AG08395 (cell line): ENCODE data around the gene ZNF99.
"Not testable (repeated sequence)": the region's sequence is repeated elsewhere in the genome, so short reads cannot be mapped to it uniquely, and the experiment has no call there.

Source experiments
- DNase-seq: peaks from one replicate; pipeline ENCODE4 v3.0.0; 2012; ENCODE audit warnings: mixed read lengths, low spot score

Gene ZNF99

DNA sequence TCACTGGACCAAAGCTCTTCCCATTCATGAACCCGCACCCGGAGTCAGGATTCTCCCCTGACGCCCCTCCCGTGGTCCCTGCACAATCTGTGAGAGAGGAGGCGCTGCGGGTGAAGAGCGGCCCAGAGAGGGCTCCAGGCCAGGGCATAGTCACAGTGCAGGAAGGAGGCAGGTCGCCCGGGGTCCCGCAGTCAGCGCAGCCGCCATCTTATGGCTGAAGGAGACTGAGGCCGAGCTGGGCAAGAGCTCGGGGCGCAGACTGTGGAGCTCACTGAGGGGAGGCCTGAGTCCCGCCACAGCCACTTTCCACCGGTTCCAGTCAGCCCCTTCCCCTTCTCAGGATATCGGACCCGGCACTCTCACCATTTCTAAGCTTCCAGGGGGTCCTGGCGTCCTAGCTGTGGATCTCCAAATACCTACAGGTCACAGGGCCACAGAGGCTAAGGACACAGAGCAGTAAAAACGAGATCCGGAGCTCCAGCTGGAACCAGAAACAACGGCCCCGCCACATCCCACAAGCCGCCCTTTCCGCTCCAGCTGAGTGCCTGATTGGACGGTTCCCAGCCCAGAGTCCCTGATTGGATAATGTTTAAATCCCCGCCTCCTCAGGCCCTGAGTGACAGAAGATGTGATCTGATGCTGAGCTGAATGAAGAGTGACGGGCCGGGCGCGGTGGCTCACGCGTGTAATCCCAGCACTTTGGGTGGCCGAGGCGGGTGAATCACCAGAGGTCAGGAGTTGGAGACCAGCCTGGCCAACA is at the start of gene ZNF99:
TSS of gene ZNF99 (minus strand) at position 501 of the 760 bp plus-strand sequence. CDS start at position 366, 135 bp downstream.
- no peak for DNase-seq

DNA sequence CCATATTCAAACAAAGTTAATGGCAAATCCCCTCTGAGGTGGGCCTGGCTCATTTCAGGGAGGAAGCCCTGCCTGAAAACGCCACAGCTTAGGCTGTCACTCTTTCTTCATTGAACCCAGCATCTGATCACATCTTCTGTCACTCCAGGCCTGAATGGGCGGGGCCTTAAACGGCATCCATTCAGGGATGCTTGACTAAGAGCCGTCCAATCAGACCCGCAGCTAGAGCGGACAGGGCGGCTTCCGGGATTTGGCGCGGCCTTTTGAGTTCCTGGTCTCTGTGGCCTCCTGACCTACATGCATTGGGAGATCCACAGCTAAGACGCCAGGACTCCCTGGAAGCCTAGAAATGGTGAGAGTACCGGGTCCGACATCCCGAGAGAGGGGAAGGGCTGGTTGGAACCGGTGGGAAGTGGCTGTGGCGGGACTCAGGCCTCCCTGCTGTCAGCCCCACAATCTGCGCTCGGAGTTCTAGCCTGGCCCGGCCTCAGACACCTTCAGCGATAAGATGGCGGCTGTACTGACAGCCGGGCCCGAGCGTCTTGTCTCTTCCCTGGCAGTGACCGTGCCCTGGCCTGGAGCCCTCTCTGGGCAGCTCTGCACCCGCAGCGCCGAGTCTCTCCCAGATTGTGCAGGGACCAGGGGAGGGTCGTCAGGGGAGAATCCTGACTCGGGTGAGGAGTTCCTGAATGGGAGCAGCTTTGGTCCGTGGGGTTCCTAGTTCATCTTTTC is 48.2 kb upstream of the ZNF99 start, which contains the start of gene ZNF723:
TSS of gene ZNF723 (plus strand) at position 261 of the 732 bp plus-strand sequence. CDS start at position 350, 89 bp downstream.
- DNase-seq = no peak

DNA sequence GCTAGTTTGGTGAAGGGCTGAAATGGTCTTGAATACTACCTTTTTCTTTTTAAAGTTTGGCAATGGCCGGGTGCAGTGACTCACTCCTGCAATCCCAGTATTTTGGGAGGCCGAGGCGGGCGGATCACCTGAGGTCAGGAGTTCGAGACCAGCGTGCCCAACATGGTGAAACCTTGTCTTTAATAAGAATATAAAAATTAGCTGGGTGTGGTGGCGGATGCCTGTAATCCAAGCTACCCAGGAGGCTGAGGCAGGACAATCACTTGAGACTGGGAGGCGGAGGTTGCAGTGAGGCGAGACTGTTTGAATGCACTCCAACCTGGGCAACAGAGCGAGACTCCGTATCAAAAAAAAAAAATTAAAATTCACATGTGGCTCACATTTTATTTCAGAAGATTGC is 47.3 kb upstream of the ZNF99 start:
- no peak for DNase-seq

DNA sequence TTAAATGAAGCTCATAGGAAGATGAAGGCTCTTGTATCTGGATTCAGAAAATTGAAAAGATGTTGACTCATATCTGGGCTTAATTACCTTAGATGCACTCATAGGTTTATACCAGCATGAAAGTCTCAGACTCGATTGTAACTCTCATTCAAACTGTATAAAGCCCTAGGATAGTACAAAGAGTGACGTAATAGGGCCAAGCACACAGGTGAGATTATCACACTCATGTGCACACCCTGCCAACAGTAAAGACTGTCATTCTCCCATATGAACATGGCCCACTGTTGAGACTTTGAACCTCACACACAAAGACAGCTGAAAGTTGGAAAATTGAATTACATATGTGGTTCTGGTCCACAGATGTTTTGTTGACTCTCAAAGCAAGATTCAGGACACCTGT is 30.2 kb upstream of the ZNF99 start:
- no peak for DNase-seq

DNA sequence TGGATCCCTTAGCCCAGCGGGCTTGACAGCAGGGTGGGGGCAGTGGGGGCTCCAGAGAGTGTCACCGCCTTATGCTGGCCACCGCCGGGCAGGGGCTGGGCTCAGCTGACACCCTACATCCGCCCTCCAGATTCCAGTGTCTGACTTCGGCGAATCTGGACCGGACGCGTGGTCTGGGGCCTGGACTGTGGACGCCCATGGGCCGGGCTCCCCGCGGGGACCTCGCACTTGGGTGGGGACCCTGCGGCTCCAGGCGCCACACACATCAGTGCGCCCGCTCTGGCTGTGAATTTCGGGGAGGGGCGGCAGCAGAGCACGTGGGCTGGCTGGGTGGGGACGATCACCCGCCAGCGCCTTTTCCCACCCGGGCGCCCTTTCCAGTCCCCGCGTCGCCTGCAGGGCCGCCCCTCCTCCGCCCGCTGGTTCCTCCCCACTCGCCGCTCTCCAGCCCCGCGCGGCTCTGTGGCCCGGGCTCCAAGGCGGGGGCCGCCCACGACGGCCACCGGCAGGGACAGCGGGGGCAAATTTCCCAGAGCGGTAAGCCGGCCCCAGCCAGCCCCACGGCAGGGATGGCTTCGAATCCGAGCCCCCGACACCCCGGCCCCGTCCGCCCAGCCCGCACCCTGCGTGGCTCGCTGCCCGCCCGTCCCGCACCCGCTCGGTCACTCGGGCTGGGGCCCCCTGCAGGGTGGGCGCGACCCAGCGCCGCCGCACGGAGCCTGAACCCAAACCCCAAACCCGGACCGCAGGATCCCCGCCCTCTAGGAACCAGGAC is 23.3 kb upstream of the ZNF99 start:
- no peak for DNase-seq

DNA sequence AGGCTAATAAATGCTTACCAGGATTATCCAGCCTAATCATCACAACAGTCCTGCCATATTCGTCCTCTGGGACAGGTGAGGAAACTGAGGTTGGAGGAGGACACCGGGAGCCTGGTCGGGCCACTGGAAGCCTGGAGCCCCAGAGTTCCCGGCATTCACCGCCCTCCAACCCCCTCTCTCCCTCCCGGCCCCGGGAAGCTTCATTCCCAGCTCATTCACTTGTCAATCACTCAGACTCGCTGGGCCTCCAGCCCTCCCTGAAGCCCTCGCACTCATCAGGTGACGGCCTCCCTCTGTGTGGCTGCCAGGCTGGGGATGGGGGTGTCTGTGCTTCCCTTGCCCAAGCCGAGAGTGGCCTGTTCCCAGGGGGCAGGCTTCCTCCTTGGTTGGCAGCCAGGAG is 22.5 kb upstream of the ZNF99 start:
- DNase-seq = no peak

DNA sequence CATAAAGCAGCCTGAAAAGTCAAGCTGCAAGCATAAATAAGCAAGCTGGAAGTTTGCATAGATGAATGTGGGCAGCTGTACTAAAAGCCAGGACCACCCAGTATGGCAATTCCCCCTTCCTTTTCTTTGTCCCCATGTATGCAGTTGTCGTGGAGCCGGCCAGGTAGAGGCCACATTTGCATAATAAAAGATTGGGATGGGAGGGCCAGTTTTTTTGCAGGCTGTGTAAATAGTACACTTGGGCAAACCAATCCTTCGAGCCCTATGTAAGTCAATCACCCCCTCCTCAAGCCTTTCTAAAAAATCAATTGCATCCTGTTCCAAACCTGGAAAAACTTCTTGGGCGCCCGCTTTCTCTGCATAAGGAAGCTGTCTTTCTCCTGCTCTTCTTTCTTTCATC is 13.1 kb upstream of the ZNF99 start:
- DNase-seq = no peak

DNA sequence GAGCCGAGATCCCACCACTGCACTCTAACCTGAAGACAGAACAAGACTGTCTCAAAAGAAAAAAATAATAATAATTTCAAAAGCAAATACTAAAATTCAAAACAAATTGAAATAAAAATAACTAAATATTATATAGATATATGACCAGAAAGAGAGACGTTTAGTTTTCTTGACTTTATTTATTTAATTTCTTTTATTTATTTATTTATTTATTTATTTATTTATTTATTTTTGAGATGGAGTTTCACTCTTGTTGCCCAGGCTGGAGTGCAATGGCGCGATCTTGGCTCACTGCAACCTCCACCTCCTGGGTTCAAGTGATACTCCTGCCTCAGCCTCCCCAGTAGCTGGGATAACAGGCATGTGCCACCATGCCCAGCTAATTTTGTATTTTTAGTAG is 8.9 kb upstream of the ZNF99 start:
- not testable (repeated sequence) for DNase-seq

DNA sequence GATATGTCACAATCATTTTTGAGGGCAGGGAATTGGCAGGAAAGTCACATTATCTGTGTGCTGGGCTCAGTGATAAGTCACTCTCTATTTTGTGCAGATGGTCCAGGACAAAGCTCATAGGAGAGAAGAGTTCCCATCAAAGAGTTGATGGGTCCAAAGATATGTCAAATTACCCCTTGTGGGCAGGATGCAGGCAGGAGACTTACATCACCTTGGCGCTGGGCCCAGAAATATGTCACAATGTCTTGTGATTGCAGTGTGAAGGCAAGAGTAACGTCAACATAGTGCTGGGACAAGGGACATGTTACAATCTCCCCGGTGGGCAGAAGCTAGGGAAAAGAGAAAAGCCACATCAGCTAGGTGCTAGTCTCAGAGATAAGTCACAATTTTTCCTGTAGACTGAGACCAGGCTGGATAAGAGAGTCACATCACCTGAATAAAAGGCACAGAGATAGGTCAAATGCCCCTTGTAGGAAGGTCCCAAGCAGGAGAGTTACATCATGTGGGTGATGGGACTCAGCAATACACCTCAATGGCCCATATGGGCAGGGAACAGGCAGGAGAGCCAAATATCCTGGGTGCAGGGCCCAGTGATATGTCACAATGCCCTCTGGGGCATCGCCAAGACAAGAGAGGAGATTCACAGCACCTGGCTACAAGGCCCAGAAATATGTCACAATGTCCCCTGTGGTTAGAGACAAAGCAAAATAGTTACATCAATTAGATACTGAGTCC is 47.9 kb downstream of the ZNF99 start:
- no peak for DNase-seq

DNA sequence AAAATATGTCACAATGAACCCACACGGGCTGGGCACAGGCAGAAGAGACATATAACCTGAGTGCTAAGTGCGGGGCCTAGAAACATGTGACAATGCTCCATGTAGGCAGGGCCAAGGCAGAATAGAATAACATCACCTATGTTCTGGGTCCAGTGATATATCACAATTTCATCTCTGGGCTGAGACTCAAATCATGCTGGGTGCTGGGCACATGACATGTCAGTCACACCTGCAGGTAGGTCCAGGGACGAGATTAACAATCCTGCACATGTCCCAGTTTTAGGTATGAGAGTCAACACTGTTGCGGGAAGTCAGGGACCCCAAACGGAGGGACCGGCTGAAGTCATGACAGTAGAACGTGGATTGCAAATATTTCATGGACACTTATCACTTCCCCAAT is 50.3 kb downstream of the ZNF99 start:
- DNase-seq = no peak

DNA sequence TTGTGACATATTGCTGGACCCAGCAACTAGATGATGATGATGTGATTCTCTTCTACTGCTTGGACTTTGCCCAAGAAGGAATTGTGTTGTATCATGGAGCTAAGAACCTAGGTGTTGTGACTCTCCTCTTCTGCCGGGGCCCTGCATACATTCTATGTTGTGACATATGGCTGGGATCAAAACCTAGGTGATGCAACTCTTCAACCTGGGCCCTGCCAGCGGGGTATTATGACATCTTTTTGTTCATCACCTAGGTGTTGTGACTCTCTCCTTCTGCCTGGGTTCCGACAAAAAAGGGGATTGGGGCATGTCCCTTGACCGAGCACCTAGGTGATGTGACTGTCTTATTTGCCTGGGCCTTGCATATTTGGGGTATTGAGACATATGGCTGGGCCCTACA is 55.7 kb downstream of the ZNF99 start:
- DNase-seq = not testable (repeated sequence)

DNA sequence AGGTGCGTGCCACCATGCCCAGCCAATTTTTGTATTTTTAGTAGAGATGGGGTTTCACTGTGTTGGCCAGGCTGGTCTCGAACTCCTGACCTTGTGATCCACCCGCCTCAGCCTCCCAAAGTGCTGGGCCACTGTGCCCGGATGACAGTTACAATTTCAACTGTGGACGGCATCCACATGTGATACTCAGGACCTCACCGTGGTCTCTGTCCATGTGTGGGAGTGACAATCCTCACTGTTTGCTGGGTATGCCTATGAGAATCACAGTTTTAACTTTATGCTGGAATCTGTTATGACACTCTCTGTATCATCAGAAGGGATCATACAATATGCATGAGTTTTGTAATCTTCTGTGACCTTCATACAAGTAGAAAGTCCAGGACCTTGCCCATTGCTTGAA is 62.4 kb downstream of the ZNF99 start:
- not testable (repeated sequence) for DNase-seq

DNA sequence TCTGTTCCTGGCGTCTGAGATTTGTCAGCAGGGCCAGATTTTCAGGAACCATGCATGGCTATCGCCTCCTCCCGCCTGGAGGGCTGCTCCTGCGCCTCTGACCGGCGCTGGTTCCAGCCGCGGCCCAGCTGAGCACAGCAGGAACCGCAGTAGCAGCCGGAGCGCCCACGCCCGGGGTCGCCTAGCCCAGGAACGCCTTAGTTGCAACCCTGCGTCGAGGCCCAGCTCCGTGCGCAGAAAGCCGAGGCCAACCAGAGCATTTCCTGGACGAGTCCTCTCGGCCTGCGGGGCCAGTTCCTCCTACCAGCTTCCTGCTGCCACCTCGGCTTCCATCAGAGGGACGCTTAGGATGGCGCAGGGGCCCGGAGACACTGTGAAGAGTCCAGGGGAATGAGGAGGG is 75.0 kb downstream of the ZNF99 start:
- DNase-seq = no peak

DNA sequence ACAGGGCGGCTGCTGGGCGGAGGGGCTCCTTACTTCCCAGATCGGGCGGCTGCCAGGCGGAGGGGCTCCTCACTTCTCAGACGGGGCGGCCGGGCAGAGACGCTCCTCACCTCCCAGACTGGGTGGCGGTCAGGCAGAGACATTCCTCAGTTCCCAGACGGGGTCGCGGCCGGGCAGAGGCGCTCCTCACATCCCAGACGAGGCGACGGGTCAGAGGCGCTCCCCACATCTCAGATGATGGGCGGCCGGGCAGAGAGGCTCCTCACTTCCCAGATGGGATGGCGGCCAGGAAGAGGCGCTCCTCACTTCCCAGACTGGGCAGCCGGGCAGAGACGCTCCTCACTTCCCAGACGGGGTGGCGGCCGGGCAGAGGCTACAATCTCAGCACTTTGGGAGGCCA is 80.9 kb downstream of the ZNF99 start:
- not testable (repeated sequence) for DNase-seq

DNA sequence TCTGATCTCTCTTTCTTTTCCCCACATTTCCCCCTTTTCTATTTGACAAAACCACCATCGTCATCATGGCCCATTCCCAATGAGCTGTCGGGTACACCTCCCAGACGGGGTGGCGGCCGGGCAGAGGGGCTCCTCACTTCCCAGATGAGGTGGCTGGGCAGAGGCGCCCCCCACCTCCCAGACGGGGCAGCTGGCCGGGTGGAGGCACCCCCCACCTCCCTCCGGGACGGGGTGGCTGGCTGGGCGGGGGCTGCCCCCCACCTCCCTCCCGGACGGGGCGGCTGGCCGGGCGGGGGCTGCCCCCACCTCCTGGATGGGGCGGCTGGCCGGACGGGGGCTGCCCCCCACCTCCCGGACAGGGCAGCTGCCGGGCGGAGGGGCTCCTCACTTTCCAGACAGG is 81.3 kb downstream of the ZNF99 start:
- not testable (repeated sequence) for DNase-seq
